Activated CD4-positive, alpha-beta T cell treated with anti-CD3 and anti-CD28 coated beads, Interleukin-2, amount 50 U/mL, for 16 hours (primary cell): ENCODE data around the gene CACNA1C.

ENCODE experiments used
- DNase-seq: peaks from one replicate; pipeline ENCODE4 v3.0.0-alpha.2; 2020

Gene CACNA1C

DNA sequence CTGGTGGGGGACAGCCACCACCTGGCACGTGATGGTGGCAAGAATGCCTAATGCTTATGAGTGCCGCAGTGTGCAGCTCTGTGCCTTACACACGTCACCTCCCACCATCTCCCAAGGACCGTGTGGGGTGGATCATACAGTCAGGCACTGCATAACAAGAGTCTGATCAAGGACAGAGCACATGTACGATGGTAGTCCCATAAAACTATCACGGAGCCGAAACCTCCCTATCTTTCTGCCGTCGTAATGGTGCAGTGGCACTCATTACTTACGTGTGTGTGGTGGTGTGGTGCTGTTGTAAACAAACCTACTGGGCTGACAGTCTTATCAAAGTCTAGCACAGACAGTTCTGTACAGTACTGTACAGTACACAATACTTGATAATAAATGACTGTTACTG, 89.3 kb downstream of the CACNA1C start:
- no peak for DNase-seq

DNA sequence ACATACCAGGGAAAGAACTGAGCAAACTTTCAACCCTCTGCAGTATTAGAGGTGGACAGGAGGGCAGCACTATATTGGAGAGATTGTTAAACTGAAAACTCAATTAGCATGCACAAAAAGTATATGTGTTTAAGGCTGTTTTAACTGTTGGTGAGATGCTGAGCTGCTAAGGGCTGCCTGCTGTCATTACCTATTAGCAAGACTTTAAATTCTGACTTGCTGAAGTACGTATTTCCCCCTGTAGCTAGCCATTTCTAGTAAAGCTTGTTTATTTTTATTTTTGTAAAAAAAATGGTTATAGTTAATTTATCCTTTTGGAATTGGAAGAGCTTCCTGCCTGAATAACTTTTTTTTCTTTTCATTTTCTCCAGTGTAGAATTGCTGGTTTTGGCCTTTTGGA, 92.2 kb downstream of the CACNA1C start:
- DNase-seq = no peak

GRCh38 chr12:2145433-2145998, 92.7 kb downstream of the CACNA1C start:
- DNase-seq = no peak

GRCh38 chr12:2147335-2147734, 94.5 kb downstream of the CACNA1C start:
- DNase-seq = no peak

- no peak for DNase-seq
Observed at GRCh38 chr12:2149091-2149490, 96.3 kb downstream of the CACNA1C start.

- no peak for DNase-seq
Observed at GRCh38 chr12:2150833-2151232, 98.0 kb downstream of the CACNA1C start.

GRCh38 chr12:2151391-2151790, 98.6 kb downstream of the CACNA1C start:
- no peak for DNase-seq

DNA sequence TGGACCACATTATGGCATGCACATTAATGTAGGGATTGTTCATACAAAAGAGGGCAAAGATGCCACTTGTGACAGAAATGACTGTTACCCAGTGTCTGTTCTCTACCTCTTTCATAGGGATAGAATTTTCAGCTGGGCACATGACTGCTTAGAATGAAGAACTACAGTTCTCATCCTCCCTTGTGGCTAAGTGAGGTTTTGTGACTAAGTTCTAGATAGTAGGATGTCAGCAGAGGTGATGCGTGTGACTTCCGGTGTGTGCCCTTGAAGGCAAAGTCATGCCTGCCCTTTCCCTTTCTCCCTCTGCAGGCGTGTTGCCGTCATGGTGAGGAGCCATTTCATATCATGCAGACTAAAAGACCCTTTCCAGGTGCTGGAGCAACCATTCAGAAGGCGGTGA, 99.3 kb downstream of the CACNA1C start:
- DNase-seq = peak; percentile 62

DNA sequence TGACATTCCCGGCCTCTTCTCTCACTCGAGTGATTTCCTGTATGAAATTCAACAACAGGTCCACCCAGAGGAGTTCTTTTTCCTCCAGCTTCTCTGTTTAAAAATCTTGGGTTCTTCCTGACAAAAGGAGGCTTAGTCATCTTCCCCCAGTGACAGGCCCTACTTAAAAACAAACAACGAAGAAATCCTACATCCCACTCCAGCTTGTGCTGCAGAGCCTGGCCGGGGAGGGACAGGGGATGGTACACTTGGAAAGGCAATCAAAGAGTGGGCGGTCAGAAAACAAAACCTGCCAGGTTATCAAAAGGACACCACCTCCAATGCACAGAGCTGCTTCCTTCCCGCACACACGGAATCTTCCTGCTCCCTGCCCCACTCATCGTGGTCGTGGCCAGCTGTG, 101.3 kb downstream of the CACNA1C start:
- no peak for DNase-seq

DNA sequence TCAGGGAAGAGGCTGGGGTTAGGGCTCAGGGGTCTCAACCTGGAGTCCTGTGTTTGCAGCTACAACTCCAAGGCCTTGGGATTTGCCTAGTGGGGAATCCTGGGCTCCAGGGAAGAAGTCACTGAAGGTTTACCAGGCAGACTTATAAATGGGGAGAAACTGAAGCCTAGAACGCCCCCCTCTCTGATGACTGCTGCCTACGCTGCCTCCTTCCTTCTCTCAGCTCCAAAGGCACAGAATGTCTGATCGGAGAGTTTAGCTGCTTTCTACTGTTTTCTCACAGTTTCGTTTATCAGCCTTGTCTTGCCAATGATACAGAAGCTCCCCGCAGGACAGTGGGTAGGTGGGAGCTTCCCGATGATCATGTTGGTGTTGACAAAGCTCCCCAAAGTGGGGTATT, 101.7 kb downstream of the CACNA1C start:
- DNase-seq = no peak

DNA sequence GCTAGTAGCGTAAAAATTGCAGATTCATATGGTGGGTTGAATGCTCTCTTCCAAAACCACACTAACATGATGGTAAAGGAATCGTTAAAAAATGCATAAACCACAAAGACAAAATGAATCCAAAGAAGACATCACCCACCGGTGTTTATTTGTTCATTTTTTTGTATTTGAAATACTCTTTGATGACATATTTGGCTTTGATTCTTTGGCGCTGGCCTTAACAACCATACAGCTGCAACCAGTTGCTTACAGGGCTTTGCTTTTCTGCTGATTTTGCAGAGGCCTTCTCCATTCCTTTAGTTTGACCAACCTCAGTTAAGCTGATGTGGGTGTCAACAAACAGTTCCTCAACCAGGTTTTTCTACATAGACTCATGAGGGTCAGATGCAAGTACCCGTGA, 103.5 kb downstream of the CACNA1C start:
- no peak for DNase-seq

- no peak for DNase-seq
Observed at GRCh38 chr12:2160043-2160442, 107.3 kb downstream of the CACNA1C start.

DNA sequence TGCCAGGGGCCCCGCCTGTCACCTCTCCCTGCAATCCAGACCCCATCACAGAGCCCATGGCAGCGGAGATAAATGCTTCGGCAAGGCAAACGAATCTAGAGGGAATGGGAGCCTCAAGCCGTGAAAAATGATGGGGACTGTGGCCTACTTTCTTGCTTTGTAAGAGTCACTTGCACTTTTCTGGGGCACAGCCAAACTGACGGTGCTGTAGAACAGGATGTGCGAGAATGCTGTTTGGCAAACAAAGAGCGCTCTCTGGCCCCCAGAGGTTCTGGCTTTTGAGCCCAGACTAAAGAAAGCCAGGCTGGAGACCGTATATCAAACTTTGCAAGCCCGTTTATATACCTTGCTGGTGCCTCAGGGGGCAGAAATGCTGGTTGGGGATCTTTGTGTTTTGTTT, 108.7 kb downstream of the CACNA1C start:
- no peak for DNase-seq

DNA sequence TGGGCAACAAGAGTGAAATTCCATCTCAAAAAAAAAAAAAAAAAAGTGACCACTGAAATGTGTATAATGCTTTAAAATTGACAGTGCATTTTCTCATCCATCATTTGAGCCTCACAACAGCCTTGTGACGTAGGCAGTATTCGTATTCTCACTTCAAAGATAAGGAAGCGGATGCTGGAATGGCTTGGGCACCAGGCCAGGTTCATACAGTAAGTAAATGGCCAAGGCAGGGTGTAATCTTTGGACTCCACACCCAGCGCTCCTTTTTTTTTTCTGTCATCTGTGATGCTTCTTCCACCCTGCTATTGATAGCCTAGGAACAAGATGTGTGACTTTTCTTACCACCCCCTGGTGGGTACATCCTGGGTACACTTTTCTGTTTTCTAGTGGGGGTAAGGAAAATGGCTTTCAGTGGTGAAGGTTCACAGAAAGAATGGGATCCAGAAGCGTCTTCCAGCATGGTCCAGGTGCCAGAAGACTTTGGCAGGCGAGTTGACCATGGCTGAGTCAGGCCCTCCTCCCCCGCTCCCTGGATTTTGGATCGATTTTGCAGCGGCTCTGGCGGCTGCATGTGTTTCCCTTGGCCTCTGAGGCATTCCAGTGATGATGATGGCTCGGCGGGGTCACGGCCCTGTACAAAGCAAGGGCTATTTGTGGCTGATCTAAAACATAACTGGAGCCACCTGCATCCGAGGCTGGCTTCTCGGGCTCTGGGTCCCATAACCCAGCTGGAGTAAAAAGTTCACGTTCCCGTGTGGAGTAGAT, 110.6 kb downstream of the CACNA1C start:
- no peak for DNase-seq

DNA sequence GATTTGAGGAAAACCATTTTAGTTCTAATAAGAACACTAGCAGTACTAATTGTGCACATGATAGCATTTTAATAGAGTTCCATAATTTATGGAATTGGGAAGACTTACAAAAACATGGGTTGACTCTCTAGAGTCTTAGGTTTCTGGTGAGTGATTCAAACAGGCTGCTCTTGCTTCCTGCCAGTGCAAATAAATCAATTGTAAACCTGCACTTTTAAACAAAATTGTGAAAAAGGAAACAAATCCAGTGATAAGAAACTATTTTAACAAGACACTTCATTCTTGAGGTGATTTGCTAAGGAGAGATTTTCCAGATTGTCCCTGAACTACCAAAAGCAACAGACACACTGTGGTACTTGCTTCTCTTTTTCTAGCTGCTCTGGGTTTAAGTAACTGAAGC, 112.2 kb downstream of the CACNA1C start:
- DNase-seq = no peak

DNA sequence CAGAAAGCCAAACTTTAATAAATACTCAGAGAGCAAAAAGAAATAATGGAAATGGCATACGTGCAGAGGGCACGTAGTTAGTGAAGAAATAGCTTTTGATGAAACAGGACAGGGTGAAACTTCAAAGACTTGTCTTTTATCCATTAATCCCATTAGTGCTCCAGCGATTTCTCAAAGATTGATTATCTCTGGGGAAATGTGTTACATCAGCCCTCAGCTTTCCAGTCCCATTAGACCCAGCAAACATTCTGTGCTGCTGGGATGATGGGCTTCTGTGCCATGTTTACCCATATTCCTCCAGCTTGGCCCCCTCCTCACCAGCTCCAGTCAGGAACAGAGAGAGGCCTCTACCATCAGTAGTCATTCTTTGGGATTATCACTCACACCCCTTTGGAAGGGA, 113.1 kb downstream of the CACNA1C start:
- no peak for DNase-seq

DNA sequence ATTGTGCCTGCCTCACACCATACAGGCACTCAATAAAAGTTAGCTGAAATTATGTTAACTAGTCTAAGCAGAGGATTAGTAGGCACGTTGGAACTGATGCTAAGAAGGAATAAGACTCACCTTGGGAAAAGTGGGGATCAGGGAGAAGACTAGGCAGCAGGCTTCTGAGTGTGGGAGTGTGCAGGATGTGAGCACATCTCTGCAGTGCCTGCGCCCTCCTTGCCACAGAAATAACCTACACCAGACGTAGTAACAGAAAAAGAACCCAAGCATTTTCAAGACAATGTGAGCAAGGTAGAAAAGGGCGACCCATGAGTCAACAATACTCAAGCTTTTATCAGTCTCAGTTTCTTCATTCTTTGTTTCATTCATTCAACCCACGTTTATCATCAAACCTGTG, 113.9 kb downstream of the CACNA1C start:
- DNase-seq = no peak

GRCh38 chr12:2167231-2167630, 114.4 kb downstream of the CACNA1C start:
- DNase-seq = no peak

DNA sequence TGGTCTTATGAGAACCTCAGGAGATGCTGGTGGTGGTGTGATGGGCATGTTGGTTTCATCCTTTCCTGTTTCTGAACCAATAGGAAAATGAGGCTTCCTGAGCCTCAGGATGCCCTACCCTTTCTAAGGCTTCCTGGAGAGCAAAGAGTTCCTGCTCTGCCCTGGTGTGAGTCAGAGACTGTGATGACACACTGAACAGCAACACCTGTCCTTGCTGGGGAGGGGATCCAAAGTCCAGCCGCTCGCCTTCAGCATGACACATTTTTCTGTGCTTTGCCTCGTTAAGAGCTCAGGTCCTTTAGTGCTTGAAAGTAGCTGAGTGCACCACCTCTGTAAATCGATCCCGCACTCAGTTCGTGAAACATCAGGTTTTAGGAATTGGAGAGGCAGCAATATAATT, 116.0 kb downstream of the CACNA1C start:
- no peak for DNase-seq

DNA sequence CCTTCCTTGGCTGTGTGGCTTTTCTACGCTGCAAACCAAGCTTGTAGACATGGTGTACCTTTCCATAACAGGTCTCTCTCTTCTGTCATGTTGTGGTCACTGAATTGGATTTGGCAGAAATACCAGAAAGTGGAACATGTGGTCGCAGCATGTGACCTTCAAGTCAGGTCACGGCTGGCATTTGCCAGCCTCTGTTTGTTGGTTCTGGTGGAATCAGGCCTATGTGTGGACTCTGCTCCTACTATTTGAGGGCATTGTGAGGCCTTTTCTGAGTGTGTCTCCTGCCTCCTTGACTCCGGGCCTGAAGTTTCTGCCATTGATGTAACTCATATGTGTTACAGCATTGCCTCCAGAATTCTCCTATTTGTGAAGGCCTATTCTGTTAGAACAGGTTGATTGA, 116.7 kb downstream of the CACNA1C start:
- no peak for DNase-seq

GRCh38 chr12:2169940-2170339, 117.2 kb downstream of the CACNA1C start:
- no peak for DNase-seq

- DNase-seq = no peak
Observed at GRCh38 chr12:2170376-2170775, 117.6 kb downstream of the CACNA1C start.

DNA sequence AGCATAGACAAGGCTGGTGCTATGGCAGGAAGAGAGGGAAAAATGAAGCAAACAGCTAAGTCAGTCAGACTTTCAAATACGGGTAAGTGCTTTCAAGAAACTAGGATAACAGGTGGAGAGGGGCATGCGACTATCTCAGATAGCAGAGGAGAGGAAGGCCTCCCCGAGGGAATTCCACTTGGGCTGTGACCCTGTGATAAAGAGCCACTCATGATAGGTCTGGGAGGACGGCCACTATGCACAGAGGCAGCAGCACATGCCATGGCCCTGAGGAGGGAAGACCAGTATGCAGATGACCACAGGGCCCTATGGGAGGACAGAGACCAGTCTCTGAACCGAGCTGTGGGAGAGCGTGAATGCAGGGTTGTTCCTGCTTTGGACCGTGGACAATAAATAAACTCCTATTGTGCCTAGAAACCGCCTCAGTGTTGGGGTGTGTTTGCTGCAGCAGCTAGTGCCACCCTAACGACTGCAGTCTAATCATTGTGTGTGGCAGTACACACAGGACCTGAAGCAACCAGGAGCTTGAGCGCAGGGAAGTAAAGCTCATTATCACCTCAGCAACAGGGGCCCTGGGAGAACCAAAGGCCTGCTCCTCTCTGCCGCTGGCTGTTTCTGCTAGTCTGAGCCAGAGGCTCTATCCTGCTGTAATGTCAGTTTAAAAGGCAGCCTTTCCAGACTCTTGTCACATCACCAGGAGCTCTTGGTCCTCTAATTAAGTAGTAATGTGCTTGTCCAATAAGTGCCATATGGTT, 119.1 kb downstream of the CACNA1C start:
- DNase-seq = no peak

GRCh38 chr12:2172491-2173214, 119.9 kb downstream of the CACNA1C start:
- DNase-seq = no peak
